Naive thymus-derived CD4-positive, alpha-beta T cell (primary cell): ENCODE data around the gene TOX2. TPM values are rescaled to one million over a fixed set of nuclear protein-coding genes. Genes with fewer than 3 reads are reported as not detected.

Experiments
- ATAC-seq: fragments of 150-1000 bp; cut with Tn5 transposase; 2 replicates; pipeline ENCODE4 v1.10.0; 2021; ENCODE audit warnings: mild to moderate bottlenecking, moderate library complexity
- CTCF ChIA-PET: fragments of 350-600 bp; sonication (Branson Sonifier 250); formaldehyde crosslinking; loops from one replicate; lab custom pipeline; 2021; ENCODE audit warnings: antibody characterized with exemption; lab: Charles Lee
- POLR2A ChIA-PET: fragments of 350-600 bp; sonication (Branson Sonifier 250); formaldehyde crosslinking; loops from one replicate; lab custom pipeline; 2021; ENCODE audit warnings: antibody characterized with exemption, inconsistent platforms; lab: Charles Lee
- DNase-seq, 9 donors: peaks; one replicate each; pipeline versions ENCODE4 v3.0.0 to v3.0.0-alpha.2; 2020 to 2022; ENCODE audit warnings: mixed read lengths in 1 of 9
- H3K27ac ChIP-seq: one replicate; pipeline ENCODE4 v1.7.0; 2013; ENCODE audit warnings: mild to moderate bottlenecking, low read depth, low read length, moderate library complexity
- H3K27me3 ChIP-seq, 2 donors: one replicate each; pipeline ENCODE4 v1.7.0; 2013; ENCODE audit warnings: low read length in 2 of 2, mild to moderate bottlenecking in 2 of 2, moderate library complexity in 2 of 2; ENCODE audit not compliant: control insufficient read depth in 2 of 2, insufficient read depth in 2 of 2
- H3K36me3 ChIP-seq, 3 experiments: 1 replicate in 2 of 3; 2 replicates in 1 of 3; pipeline ENCODE4 v1.7.0; 2013; ENCODE audit warnings: low read length in 3 of 3, mild to moderate bottlenecking in 3 of 3, moderate library complexity in 1 of 3; ENCODE audit not compliant: insufficient read depth in 3 of 3, control insufficient read depth in 2 of 3
- H3K4me1 ChIP-seq, 2 donors: one replicate each; pipeline ENCODE4 v1.7.0; 2013; ENCODE audit warnings: low read length in 2 of 2, mild to moderate bottlenecking in 2 of 2, moderate library complexity in 1 of 2; ENCODE audit not compliant: control insufficient read depth in 2 of 2, insufficient read depth in 2 of 2
- H3K4me3 ChIP-seq: 2 replicates; pipeline ENCODE4 v1.7.0; 2013; ENCODE audit warnings: mild to moderate bottlenecking, low read length
- H3K9me3 ChIP-seq, 3 experiments: 1 replicate in 2 of 3; 2 replicates in 1 of 3; pipeline ENCODE4 v1.7.0; 2013; ENCODE audit warnings: low read length in 3 of 3; ENCODE audit not compliant: control insufficient read depth in 2 of 3
- H3K27ac Mint-ChIP-seq, 9 donors: one replicate each; pipeline ENCODE4 v1.8.0; 2020 to 2022; ENCODE audit warnings: mixed read lengths in 9 of 9, mild to moderate bottlenecking in 8 of 9, moderate library complexity in 5 of 9, inconsistent platforms in 2 of 9
- H3K27me3 Mint-ChIP-seq, 5 donors: one replicate each; pipeline ENCODE4 v1.8.0; 2021 to 2022; ENCODE audit warnings: mixed read lengths in 5 of 5, mild to moderate bottlenecking in 1 of 5
- H3K36me3 Mint-ChIP-seq, 5 donors: one replicate each; pipeline ENCODE4 v1.8.0; 2020 to 2022; ENCODE audit warnings: mixed read lengths in 5 of 5, mild to moderate bottlenecking in 3 of 5, inconsistent platforms in 1 of 5
- H3K4me1 Mint-ChIP-seq, 7 donors: one replicate each; pipeline ENCODE4 v1.8.0; 2020 to 2022; ENCODE audit warnings: mixed read lengths in 7 of 7, mild to moderate bottlenecking in 3 of 7, inconsistent platforms in 1 of 7
- H3K4me3 Mint-ChIP-seq, 10 donors: one replicate each; pipeline ENCODE4 v1.8.0; 2020 to 2022; ENCODE audit warnings: mild to moderate bottlenecking in 10 of 10, mixed read lengths in 10 of 10, moderate library complexity in 6 of 10, inconsistent platforms in 2 of 10
- H3K9me3 Mint-ChIP-seq, 11 donors: one replicate each; pipeline ENCODE4 v1.8.0; 2020 to 2022; ENCODE audit warnings: mixed read lengths in 11 of 11, mild to moderate bottlenecking in 4 of 11, inconsistent platforms in 1 of 11, moderate library complexity in 1 of 11
- intact Hi-C, 2 donors: fragments of 100-400 bp; cut with micrococcal nuclease; formaldehyde crosslinking; loops; one replicate each; pipeline ENCODE4 v1.15.1; 2023
- polyA plus RNA-seq, 2 donors: library from polyadenylated mRNA; unstranded; fragments of 300-500 nt; fragmentation: Illumina TruSeq; gene quantifications; one replicate each; pipeline ENCODE4 v1.2.3, GENCODE V29; 2021
- total RNA-seq, 6 experiments: library from RNA in 5 of 6; stranded (reverse) in 5 of 6; gene quantifications; 1 replicate in 5 of 6; 2 replicates in 1 of 6; pipeline ENCODE4 v1.2.3 and lab custom pipeline; 2021 to 2026

TOX2 gene
- total and polyA plus RNA-seq, 7 experiments from 2014 or later = 0.22 to 7.1 (median 1.5) TPM

DNA sequence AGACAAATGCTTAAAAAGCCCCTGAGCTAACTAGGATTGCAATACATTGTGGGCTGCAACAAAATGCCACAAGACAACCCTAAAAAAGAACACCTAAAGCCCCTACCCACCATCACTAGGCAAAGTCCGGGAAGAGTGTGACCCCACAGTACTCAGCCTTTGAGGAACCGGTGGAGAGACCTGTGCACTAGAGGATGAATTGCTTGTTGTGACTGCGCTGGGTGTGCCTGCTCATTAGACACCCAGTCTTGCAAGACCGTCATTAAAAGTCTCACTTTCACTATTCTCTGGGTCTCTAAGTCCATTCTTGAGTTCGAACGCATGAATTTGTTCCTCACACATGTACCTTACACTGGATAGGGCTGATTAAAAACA is 183.6 kb downstream of the TOX2 start:
- Mint-ChIP-seq H3K9me3 (peaks cover 0 to 23% (median 13%) of the 10 kb centered on the region in 11 donors), H3K27ac (no peak overlapping the region), H3K36me3 (peaks cover 0 to 5% (median 0%) of the 10 kb centered on the region in 5 donors), H3K4me3 (no peak overlapping the region), H3K27me3 (peaks cover 32 to 49% (median 34%) of the 10 kb centered on the region in 5 donors), H3K4me1 (no peaks in the 10 kb centered on the region)
- ChIA-PET CTCF (no interaction called here), POLR2A (no interaction called here)
- H3K4me3 ChIP-seq = no peak overlapping the region
- no peaks in the 10 kb centered on the region for H3K9me3 ChIP-seq
- H3K36me3 ChIP-seq = no peaks in the 10 kb centered on the region
- intact Hi-C loops = no loop called here
- ATAC-seq (no peak), DNase-seq (no peak)
- H3K4me1 ChIP-seq = no peaks in the 10 kb centered on the region
- no peak overlapping the region for H3K27ac ChIP-seq
- peaks cover 0 to 4% of the 10 kb centered on the region in 2 donors for H3K27me3 ChIP-seq

DNA sequence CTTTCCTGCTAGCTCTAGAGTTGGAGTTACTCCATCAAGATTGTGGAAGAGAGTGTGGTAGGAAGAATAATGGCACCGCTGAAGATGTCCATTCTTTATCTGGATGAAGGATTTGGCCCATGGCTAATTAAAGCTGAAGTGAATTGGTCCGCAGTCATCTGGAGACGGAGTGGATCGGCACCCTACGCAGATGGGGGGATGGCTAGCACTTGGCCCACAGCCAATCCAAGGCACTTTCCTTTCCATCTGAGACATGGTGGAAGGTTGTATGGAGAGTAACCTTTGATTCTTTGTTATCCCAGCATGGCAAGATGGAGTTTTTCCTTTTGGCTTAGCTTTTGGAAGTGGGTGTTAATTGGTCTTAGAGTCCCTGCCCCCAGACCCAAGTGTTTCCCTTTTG is 184.0 kb downstream of the TOX2 start:
- Mint-ChIP-seq H3K9me3 (peaks cover 0 to 26% (median 13%) of the 10 kb centered on the region in 11 donors), H3K36me3 (peaks cover 0 to 5% (median 0%) of the 10 kb centered on the region in 5 donors), H3K4me3 (no peak overlapping the region), H3K27ac (no peak overlapping the region), H3K27me3 (peaks cover 36 to 52% (median 38%) of the 10 kb centered on the region in 5 donors), H3K4me1 (no peaks in the 10 kb centered on the region)
- H3K4me1 ChIP-seq = no peaks in the 10 kb centered on the region
- no peak overlapping the region for H3K27ac ChIP-seq
- H3K27me3 ChIP-seq = peaks cover 0 to 4% of the 10 kb centered on the region in 2 donors
- no peaks in the 10 kb centered on the region for H3K36me3 ChIP-seq
- intact Hi-C loops = no loop called here
- CTCF ChIA-PET = no interaction called here
- no peak for ATAC-seq
- no peaks in the 10 kb centered on the region for H3K9me3 ChIP-seq
- DNase-seq = no peak
- no peak overlapping the region for H3K4me3 ChIP-seq
- POLR2A ChIA-PET = no interaction called here

DNA sequence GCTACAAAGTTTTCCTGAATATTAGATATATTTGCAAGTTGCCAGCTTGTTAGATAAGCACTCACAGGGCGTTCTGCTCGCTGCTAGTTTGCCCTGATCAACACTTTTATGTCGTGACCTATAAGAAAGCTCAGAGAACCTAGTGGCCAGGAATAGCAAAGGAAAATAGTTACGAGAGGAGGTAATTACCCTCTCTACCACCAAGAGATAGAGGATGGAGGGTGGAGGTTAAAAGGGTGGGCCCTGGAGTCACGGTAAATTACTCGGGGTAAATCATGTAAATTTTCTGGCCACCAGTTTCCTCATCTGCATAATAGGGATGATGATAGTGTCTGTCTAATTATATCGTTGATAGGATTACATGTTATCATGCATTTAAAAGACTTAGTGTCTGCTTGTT is 185.2 kb downstream of the TOX2 start:
- Mint-ChIP-seq H3K4me1 (no peaks in the 10 kb centered on the region), H3K9me3 (peaks cover 0 to 26% (median 13%) of the 10 kb centered on the region in 11 donors), H3K27ac (no peak overlapping the region), H3K4me3 (no peak overlapping the region), H3K27me3 (peaks cover 41 to 56% (median 48%) of the 10 kb centered on the region in 5 donors), H3K36me3 (peaks cover 0 to 5% (median 0%) of the 10 kb centered on the region in 5 donors)
- no peak overlapping the region for H3K27ac ChIP-seq
- ATAC-seq (no peak), DNase-seq (no peak)
- ChIA-PET POLR2A (no interaction called here), CTCF (no interaction called here)
- no peaks in the 10 kb centered on the region for H3K9me3 ChIP-seq
- no peaks in the 10 kb centered on the region for H3K4me1 ChIP-seq
- intact Hi-C loops = no loop called here
- H3K27me3 ChIP-seq = peaks cover 0 to 4% of the 10 kb centered on the region in 2 donors
- H3K36me3 ChIP-seq = no peaks in the 10 kb centered on the region
- no peak overlapping the region for H3K4me3 ChIP-seq

DNA sequence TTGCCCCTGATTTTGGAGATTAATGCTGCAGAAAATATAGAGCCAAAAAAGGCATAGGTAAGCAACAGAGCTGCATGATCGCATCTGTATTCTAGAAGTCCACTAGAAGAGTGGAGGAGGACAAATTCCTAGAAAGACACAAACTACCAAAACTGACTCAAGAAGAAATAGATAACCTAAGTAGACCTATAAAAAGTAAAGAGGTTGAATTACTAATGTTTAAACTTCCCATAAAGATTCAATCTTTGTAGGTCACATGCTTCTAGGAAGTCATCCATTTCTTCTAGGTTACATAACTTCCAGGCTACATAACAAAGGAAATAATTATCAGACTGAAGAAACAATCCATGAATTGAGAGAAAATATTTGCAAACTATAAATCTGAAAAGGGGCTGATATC is 187.9 kb downstream of the TOX2 start:
- intact Hi-C loops = no loop called here
- no peaks in the 10 kb centered on the region for H3K9me3 ChIP-seq
- H3K4me3 ChIP-seq = no peak overlapping the region
- H3K36me3 Mint-ChIP-seq = peaks cover 0 to 13% (median 3%) of the 10 kb centered on the region in 5 donors
- peaks cover 0 to 4% of the 10 kb centered on the region in 2 donors for H3K27me3 ChIP-seq
- no peak overlapping the region for H3K27ac Mint-ChIP-seq
- CTCF ChIA-PET = no interaction called here
- peaks cover 52 to 74% (median 68%) of the 10 kb centered on the region in 5 donors for H3K27me3 Mint-ChIP-seq
- ATAC-seq = no peak
- H3K4me1 ChIP-seq = no peaks in the 10 kb centered on the region
- no peak overlapping the region for H3K27ac ChIP-seq
- no peak overlapping the region for H3K4me3 Mint-ChIP-seq
- no peaks in the 10 kb centered on the region for H3K4me1 Mint-ChIP-seq
- POLR2A ChIA-PET = no interaction called here
- H3K36me3 ChIP-seq = no peaks in the 10 kb centered on the region
- no peak for DNase-seq
- H3K9me3 Mint-ChIP-seq = peaks cover 3 to 46% (median 21%) of the 10 kb centered on the region in 11 donors

DNA sequence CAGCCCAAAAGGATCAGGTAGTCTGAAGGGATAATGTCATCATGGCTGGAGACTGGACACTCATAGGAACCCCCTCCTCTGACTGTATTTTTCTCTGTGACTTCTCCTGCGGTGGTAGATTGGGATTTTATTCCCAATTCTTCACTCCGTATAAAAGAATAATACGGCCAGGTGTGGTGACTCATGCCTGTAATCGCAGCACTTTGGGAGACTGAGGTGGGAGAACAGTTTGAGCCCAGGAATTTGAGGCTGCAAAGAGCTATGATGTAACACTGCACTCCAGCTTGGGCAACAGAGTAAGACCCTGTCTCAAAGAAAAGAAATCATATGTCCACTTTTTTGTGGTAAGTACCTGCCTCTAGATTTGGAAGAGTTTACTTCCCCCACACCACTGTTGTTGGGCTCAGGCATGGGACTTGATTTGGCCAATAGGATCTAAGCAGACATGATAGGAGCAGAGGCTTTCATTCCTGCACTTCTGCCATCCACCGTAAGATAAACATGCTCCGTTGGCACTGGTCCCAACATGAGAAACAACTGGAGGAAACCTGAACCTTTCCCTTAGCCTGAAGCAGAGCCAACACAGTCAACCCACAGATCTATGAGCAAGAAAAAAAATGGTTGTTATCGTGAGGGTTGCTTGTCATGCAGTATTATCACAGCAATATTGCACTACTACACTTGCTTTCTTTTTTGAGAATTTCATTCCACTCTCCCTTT is 190.3 kb downstream of the TOX2 start:
- H3K4me3 Mint-ChIP-seq = no peak overlapping the region
- H3K27me3 Mint-ChIP-seq = peaks cover 43 to 86% (median 68%) of the 10 kb centered on the region in 5 donors
- H3K4me1 ChIP-seq = no peaks in the 10 kb centered on the region
- H3K9me3 Mint-ChIP-seq = peaks cover 7 to 64% (median 28%) of the 10 kb centered on the region in 11 donors
- peaks cover 0 to 17% (median 5%) of the 10 kb centered on the region in 5 donors for H3K36me3 Mint-ChIP-seq
- ChIA-PET POLR2A (no interaction called here), CTCF (no interaction called here)
- H3K27me3 ChIP-seq = peaks cover 0 to 4% of the 10 kb centered on the region in 2 donors
- H3K27ac ChIP-seq = no peak overlapping the region
- intact Hi-C loops = no loop called here
- ATAC-seq = no peak
- no peaks in the 10 kb centered on the region for H3K36me3 ChIP-seq
- H3K9me3 ChIP-seq = no peaks in the 10 kb centered on the region
- no peaks in the 10 kb centered on the region for H3K4me1 Mint-ChIP-seq
- no peak overlapping the region for H3K27ac Mint-ChIP-seq
- no peak overlapping the region for H3K4me3 ChIP-seq
- DNase-seq = no peak

DNA sequence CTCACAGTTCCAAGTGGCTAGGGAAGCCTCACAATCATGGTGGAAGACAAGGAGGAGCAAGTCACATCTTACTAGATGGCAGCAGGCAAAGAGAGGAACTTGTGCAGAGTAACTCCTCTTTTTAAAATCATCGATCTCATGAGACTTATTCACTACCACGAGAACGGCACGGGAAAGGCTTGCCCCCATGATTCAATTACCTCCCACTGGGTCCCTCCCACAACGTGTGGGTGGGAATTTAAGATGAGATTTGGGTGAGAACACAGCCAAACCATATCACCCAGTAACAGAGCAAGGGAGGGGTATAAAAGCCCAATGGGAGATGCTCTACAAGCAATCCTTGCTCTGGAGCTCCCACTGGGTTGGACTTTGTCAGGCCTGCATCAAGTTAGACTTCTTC is 192.0 kb downstream of the TOX2 start:
- Histone ChIP-seq H3K4me1 (no peaks in the 10 kb centered on the region), H3K27me3 (no peaks in the 10 kb centered on the region), H3K36me3 (no peaks in the 10 kb centered on the region), H3K4me3 (no peak overlapping the region), H3K9me3 (no peaks in the 10 kb centered on the region), H3K27ac (no peak overlapping the region)
- H3K4me3 Mint-ChIP-seq = no peak overlapping the region
- intact Hi-C loops = no loop called here
- no peaks in the 10 kb centered on the region for H3K4me1 Mint-ChIP-seq
- DNase-seq (no peak), ATAC-seq (no peak)
- H3K9me3 Mint-ChIP-seq = peaks cover 7 to 57% (median 26%) of the 10 kb centered on the region in 11 donors
- POLR2A ChIA-PET = no interaction called here
- no peak overlapping the region for H3K27ac Mint-ChIP-seq
- H3K36me3 Mint-ChIP-seq = peaks cover 0 to 17% (median 5%) of the 10 kb centered on the region in 5 donors
- CTCF ChIA-PET = no interaction called here
- H3K27me3 Mint-ChIP-seq = peaks cover 34 to 75% (median 58%) of the 10 kb centered on the region in 5 donors
